Transverse colon (tissue), 4 donors: ENCODE measurements around the gene NUDCD3. TPM values are rescaled to one million over a fixed set of nuclear protein-coding genes. Genes with fewer than 3 reads are reported as not detected.

Experiments used
- DNase-seq: peaks from one replicate; pipeline ENCODE4 v3.0.0-alpha.2; 2019
- H3K27ac ChIP-seq, 4 donors: fragments of 200-600 bp; sonication (generic); 2 replicates each; pipeline ENCODE4 v1.5.1; 2016 to 2018; ENCODE audit warnings: inconsistent platforms in 4 of 4
- H3K27me3 ChIP-seq: fragments of 200-600 bp; sonication (generic); 2 replicates; pipeline ENCODE4 v1.5.1; 2017; ENCODE audit warnings: inconsistent platforms
- H3K36me3 ChIP-seq, 4 donors: fragments of 200-600 bp; sonication (generic); 2 replicates each; pipeline ENCODE4 v1.5.1; 2017 to 2019; ENCODE audit warnings: inconsistent platforms in 4 of 4
- H3K4me1 ChIP-seq, 4 donors: fragments of 200-600 bp; sonication (generic); 2 replicates each; pipeline ENCODE4 v1.5.1; 2017 to 2020; ENCODE audit warnings: inconsistent platforms in 4 of 4
- H3K4me3 ChIP-seq, 4 donors: fragments of 200-600 bp; sonication (generic); 1 replicate in 1 of 4; 2 replicates in 3 of 4; pipeline versions ENCODE4 v1.5.1 to v1.6.1; 2017 to 2019; ENCODE audit warnings: inconsistent platforms in 4 of 4
- H3K9me3 ChIP-seq, 2 donors: fragments of 200-600 bp; sonication (generic); 2 replicates each; pipeline ENCODE4 v1.5.1; 2017 to 2019; ENCODE audit warnings: inconsistent platforms in 2 of 2
- EP300 ChIP-seq: sonication (generic); formaldehyde crosslinking; IDR thresholded peaks from one replicate; pipeline ENCODE4 v1.6.1; 2017; ENCODE audit warnings: antibody characterized with exemption, low read depth
- POLR2A ChIP-seq: fragments of 450-650 bp; IDR thresholded peaks from one replicate; pipeline ENCODE4 v1.6.1; 2016; ENCODE audit warnings: antibody characterized with exemption, mild to moderate bottlenecking, moderate library complexity
- POLR2AphosphoS5 ChIP-seq, 3 donors: sonication (generic); formaldehyde crosslinking; IDR thresholded peaks; one replicate each; pipeline ENCODE4 v1.6.1; 2016; ENCODE audit warnings: antibody characterized with exemption in 3 of 3
- WGBS, 2 donors: methylation state at CpG; one replicate each; pipeline ENCODE4 v1.1.5; 2018; ENCODE audit warnings: low coverage in 1 of 2; 5-methylcytosine and 5-hydroxymethylcytosine counted together
- in situ Hi-C, 4 donors: fragments of 200-750 bp; cut with MboI; loops; one replicate each; pipeline versions ENCODE4 v1.15.0 to v1.15.1; 2017; ENCODE audit warnings: low sequenced_read_pairs in 3 of 4, low pct_ligation_motif_present in 1 of 4, low pct_unique_long_range_greater_than_20kb in 1 of 4
- intact Hi-C: fragments of 100-400 bp; cut with DNase I; formaldehyde crosslinking; loops from one replicate; pipeline ENCODE4 v1.15.1; 2023; ENCODE audit warnings: low total_unique reads
- total RNA-seq, 4 donors: library from RNA; depleted of rRNA; stranded (reverse); fragments of >200 nt; gene quantifications; one replicate each; pipeline ENCODE4 v1.1.0, GENCODE V29; 2016
- TF ChIP-seq, protein P1 (sequence below), 5 experiments: fragments of 200-600 bp in 3 of 5; fragments of 450-650 bp in 2 of 5; sonication (generic) in 3 of 5; IDR thresholded peaks; 1 replicate in 2 of 5; 2 replicates in 3 of 5; pipeline ENCODE4 v1.5.1; 2016 to 2017; ENCODE audit warnings: antibody characterized with exemption in 5 of 5, inconsistent platforms in 3 of 5, mild to moderate bottlenecking in 2 of 5, moderate library complexity in 1 of 5

NUDCD3 gene
- total RNA-seq, 4 donors from 2014 or later: 31.9 to 76.7 (median 38.6) TPM

DNA sequence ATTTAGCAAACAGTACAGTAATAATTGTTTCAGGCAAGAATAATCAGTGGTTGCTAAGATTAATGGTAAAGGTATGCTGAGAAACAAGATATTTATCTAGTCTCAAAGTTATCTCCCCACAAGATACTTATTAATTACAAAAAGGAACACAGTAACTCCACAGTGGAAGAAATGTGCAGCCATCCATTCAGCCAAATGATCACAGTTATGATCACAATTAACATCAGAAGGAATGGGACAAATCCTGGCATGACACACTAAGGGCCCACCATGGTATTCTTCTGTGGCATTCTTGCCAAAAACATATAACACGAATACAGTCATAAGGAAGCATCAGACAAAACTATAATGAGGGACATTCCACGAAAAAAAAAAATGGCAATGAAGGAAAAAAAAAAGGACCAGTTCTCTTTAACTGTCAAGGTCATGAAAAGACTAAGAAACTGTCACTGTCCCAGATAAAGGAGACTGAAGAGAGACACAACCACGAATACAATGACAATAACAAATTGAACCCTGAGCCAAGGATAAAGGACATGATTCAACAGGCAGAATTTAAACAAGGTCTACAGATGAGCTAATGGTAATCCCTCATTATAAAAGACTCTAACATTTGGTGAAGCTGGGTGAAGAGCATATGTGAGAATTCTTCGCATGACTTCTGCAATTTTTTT lies 20.9 kb downstream of the NUDCD3 start:
- Histone ChIP-seq H3K4me1 (peaks cover 0 to 16% (median 5%) of the 10 kb centered on the region in 4 donors), H3K27me3 (no peaks in the 10 kb centered on the region), H3K4me3 (no peak overlapping the region), H3K36me3 (peaks cover 0 to 7% (median 2%) of the 10 kb centered on the region in 4 donors), H3K9me3 (no peaks in the 10 kb centered on the region), H3K27ac (no peak overlapping the region)
- DNase-seq: no peak
- intact Hi-C loops (no loop called here), in situ Hi-C loops (no loop called here)
- WGBS, 2 donors: 52 to 70% methylated on average over 4 of the region's 4 CpGs
- TF ChIP-seq POLR2AphosphoS5 (IDR thresholded peaks at IDR 0.05): no peak

DNA sequence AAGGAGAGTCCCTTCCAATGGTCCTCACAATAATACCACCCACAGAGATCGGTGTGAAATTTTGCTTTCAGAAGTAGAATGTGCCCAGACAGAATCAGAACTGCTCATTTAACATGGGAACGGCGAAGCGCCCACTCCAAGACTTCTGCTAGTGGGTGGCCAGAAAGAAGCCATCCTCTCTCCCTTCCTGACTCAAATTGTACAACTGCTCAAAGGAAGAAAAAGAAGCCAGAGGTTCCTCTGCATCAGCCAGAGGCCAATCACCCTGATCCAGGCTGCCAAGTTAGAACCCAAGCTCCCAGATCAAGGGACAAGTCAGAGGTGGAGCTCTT lies 23.3 kb downstream of the NUDCD3 start:
- H3K36me3 ChIP-seq: peaks cover 0 to 7% (median 2%) of the 10 kb centered on the region in 4 donors
- WGBS, 2 donors: 96 to 100% methylated on average over 4 of the region's 4 CpGs
- in situ Hi-C loops: no loop called here
- H3K9me3 ChIP-seq: no peaks in the 10 kb centered on the region
- peaks cover 0 to 10% (median 2%) of the 10 kb centered on the region in 4 donors for H3K4me1 ChIP-seq
- H3K4me3 ChIP-seq: no peak overlapping the region
- no peak overlapping the region for H3K27ac ChIP-seq
- intact Hi-C loops: no loop called here
- TF ChIP-seq EP300 (no peak), POLR2A (no peak), POLR2AphosphoS5 (IDR thresholded peaks at IDR 0.05) (no peak)
- TF ChIP-seq, protein P1, sequence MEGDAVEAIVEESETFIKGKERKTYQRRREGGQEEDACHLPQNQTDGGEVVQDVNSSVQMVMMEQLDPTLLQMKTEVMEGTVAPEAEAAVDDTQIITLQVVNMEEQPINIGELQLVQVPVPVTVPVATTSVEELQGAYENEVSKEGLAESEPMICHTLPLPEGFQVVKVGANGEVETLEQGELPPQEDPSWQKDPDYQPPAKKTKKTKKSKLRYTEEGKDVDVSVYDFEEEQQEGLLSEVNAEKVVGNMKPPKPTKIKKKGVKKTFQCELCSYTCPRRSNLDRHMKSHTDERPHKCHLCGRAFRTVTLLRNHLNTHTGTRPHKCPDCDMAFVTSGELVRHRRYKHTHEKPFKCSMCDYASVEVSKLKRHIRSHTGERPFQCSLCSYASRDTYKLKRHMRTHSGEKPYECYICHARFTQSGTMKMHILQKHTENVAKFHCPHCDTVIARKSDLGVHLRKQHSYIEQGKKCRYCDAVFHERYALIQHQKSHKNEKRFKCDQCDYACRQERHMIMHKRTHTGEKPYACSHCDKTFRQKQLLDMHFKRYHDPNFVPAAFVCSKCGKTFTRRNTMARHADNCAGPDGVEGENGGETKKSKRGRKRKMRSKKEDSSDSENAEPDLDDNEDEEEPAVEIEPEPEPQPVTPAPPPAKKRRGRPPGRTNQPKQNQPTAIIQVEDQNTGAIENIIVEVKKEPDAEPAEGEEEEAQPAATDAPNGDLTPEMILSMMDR (IDR thresholded peaks at IDR 0.05): no peak
- DNase-seq: no peak
- no peaks in the 10 kb centered on the region for H3K27me3 ChIP-seq

DNA sequence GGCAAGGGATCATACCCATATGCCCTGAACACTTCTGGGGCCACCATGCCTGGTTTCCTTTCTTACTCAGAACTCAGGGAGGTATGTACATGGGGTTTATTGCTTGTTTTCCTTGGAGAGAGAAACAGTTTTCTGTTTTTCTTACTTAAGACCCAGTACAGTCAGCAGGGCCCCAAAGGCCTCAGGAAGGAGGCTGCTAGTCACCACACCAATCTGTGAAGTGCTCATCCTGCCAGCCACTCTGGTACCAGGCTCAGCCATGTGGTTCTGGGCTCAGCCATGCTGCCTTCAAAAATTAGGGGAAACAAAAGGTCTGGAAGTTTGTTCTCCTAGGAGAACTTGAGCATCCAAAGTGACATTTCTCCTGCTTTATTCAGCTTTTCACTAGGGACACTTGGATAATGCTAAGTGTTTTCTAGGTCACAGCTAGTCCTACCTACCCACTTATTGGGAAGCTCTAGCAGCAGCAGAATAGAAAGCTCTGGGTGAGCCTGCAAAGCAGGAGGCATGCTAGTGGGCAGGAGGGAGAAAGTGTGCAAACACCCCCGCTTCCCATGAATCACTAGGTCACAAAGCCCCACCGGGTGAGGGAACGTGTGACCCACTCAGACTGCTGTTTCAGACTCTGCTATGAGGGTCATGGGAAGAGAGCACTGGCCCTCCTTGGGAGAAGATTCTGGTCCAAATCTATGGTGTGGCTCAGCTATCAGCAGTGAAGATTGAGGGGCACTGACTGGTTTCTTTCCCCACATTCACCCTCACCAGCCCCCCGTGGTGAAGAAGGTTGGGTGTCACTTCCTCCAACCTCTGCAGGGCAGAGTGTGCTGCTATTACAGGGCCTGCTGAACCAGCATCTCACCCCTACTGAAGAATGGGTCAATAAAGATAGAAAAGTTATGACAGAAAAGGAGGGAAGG lies 23.9 kb downstream of the NUDCD3 start:
- H3K9me3 ChIP-seq: no peaks in the 10 kb centered on the region
- DNase-seq: no peak
- H3K27ac ChIP-seq: no peak overlapping the region
- H3K4me3 ChIP-seq: no peak overlapping the region
- peaks cover 0 to 13% (median 5%) of the 10 kb centered on the region in 4 donors for H3K4me1 ChIP-seq
- no peaks in the 10 kb centered on the region for H3K27me3 ChIP-seq
- intact Hi-C loops (no loop called here), in situ Hi-C loops (no loop called here)
- H3K36me3 ChIP-seq: peaks cover 0 to 7% (median 2%) of the 10 kb centered on the region in 4 donors
- TF ChIP-seq POLR2A (no peak), EP300 (no peak), POLR2AphosphoS5 (IDR thresholded peaks at IDR 0.05) (no peak)
- TF ChIP-seq, protein P1 (IDR thresholded peaks at IDR 0.05): no peak
- 70% methylated on average over 4 of the region's 4 CpGs; no CpG with 5 or more reads in 1 of the 2 donors for WGBS, 2 donors

DNA sequence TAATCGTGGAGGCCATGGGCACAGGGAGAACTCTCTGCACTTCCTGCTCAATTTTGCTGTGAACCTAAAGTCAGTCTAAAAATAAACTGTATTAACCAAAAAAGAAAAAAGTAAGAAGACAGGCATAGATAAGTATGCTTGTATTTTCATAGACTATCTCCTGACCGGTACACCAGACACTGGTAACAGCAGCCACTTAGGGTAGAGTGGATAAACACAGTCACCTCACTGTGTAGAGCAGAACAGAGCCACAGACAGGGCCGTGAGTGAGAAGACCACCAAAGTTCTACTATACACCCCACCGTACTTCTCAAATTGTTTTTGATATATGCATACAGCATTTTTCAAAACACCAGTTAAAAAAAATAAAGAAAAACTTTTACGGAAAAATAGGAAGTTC lies 25.0 kb downstream of the NUDCD3 start:
- no peak overlapping the region for H3K27ac ChIP-seq
- intact Hi-C loops: no loop called here
- H3K4me1 ChIP-seq: peaks cover 0 to 14% (median 6%) of the 10 kb centered on the region in 4 donors
- 87 to 89% methylated on average over 5 of the region's 5 CpGs for WGBS, 2 donors
- no peaks in the 10 kb centered on the region for H3K9me3 ChIP-seq
- H3K4me3 ChIP-seq: no peak overlapping the region
- H3K27me3 ChIP-seq: no peaks in the 10 kb centered on the region
- H3K36me3 ChIP-seq: peaks cover 0 to 4% (median 2%) of the 10 kb centered on the region in 4 donors
- TF ChIP-seq POLR2A: no peak
- TF ChIP-seq EP300: no peak
- no peak for TF ChIP-seq POLR2AphosphoS5 (IDR thresholded peaks at IDR 0.05)
- TF ChIP-seq, protein P1 (IDR thresholded peaks at IDR 0.05): no peak
- in situ Hi-C loops: no loop called here
- no peak for DNase-seq
